Stimulated activated effector memory CD8-positive, alpha-beta T cell treated with anti-CD3 and anti-CD28 coated beads, Interleukin-12 subunit alpha, Interleukin-12 subunit beta, amount 100 ng/mL, for 72 hours (primary cell): Measurements from ENCODE around the gene MTF2.
A peak's percentile ranks its signal among the peaks of the same experiment; 100 is the strongest.
"Not testable (repeated sequence)": the region's sequence is repeated elsewhere in the genome, so short reads cannot be mapped to it uniquely, and the experiment has no call there.

Source experiments
- ATAC-seq: fragments of 150-1000 bp; cut with Tn5 transposase; 2 replicates; pipeline ENCODE4 v1.10.0; 2021
- DNase-seq, 2 donors: peaks; one replicate each; pipeline ENCODE4 v3.0.0; 2021 to 2022; ENCODE audit warnings: low spot score in 2 of 2
- H3K27ac Mint-ChIP-seq: one replicate; pipeline ENCODE4 v1.8.0; 2022; ENCODE audit warnings: mild to moderate bottlenecking, mixed read lengths
- H3K36me3 Mint-ChIP-seq: one replicate; pipeline ENCODE4 v1.8.0; 2022; ENCODE audit warnings: mild to moderate bottlenecking, mixed read lengths
- H3K4me1 Mint-ChIP-seq: one replicate; pipeline ENCODE4 v1.8.0; 2022; ENCODE audit warnings: mixed read lengths
- H3K4me3 Mint-ChIP-seq: one replicate; pipeline ENCODE4 v1.8.0; 2022; ENCODE audit warnings: mild to moderate bottlenecking, mixed read lengths
- H3K9me3 Mint-ChIP-seq: one replicate; pipeline ENCODE4 v1.8.0; 2022; ENCODE audit warnings: mixed read lengths

The MTF2 gene

GRCh38 chr1:93150729-93151128 lies 71.6 kb downstream of the MTF2 start:
- ATAC-seq (no peak), DNase-seq (no peak)
- H3K9me3 Mint-ChIP-seq: no peaks in the 10 kb centered on the region
- peaks cover 94% of the 10 kb centered on the region for H3K36me3 Mint-ChIP-seq
- H3K4me3 Mint-ChIP-seq: no peak overlapping the region
- peak overlapping the region; percentile 21 for H3K27ac Mint-ChIP-seq
- H3K4me1 Mint-ChIP-seq: no peaks in the 10 kb centered on the region

- Mint-ChIP-seq H3K4me3 (no peak overlapping the region), H3K27ac (peak overlapping the region; percentile 13), H3K9me3 (no peaks in the 10 kb centered on the region), H3K36me3 (peaks cover 100% of the 10 kb centered on the region), H3K4me1 (peaks cover 5% of the 10 kb centered on the region)
- ATAC-seq: no peak
- DNase-seq: no peak
Measured at GRCh38 chr1:93151474-93151873, 72.4 kb downstream of the MTF2 start.

GRCh38 chr1:93152835-93153234 lies 73.8 kb downstream of the MTF2 start:
- peaks cover 6% of the 10 kb centered on the region for H3K4me1 Mint-ChIP-seq
- ATAC-seq: peak; percentile 74
- no peak overlapping the region for H3K4me3 Mint-ChIP-seq
- H3K36me3 Mint-ChIP-seq: peaks cover 99% of the 10 kb centered on the region
- H3K27ac Mint-ChIP-seq: peak overlapping the region; percentile 32
- no peak for DNase-seq
- H3K9me3 Mint-ChIP-seq: no peaks in the 10 kb centered on the region

GRCh38 chr1:93154898-93155297 lies 75.8 kb downstream of the MTF2 start:
- DNase-seq (no peak), ATAC-seq (no peak)
- H3K36me3 Mint-ChIP-seq: peaks cover 99% of the 10 kb centered on the region
- H3K4me1 Mint-ChIP-seq: peaks cover 6% of the 10 kb centered on the region
- peak overlapping the region; percentile 77 for H3K27ac Mint-ChIP-seq
- H3K4me3 Mint-ChIP-seq: no peak overlapping the region
- H3K9me3 Mint-ChIP-seq: no peaks in the 10 kb centered on the region

GRCh38 chr1:93155335-93155734 lies 76.3 kb downstream of the MTF2 start:
- no peaks in the 10 kb centered on the region for H3K9me3 Mint-ChIP-seq
- no peak overlapping the region for H3K4me3 Mint-ChIP-seq
- ATAC-seq: peak; percentile 89
- peaks cover 97% of the 10 kb centered on the region for H3K36me3 Mint-ChIP-seq
- DNase-seq: no peak
- H3K27ac Mint-ChIP-seq: peak overlapping the region; percentile 77
- H3K4me1 Mint-ChIP-seq: peaks cover 6% of the 10 kb centered on the region

GRCh38 chr1:93159337-93159736 lies 80.3 kb downstream of the MTF2 start:
- ATAC-seq (no peak), DNase-seq (no peak)
- Mint-ChIP-seq H3K4me3 (no peak overlapping the region), H3K27ac (peak overlapping the region; percentile 35), H3K36me3 (peaks cover 84% of the 10 kb centered on the region), H3K9me3 (no peaks in the 10 kb centered on the region), H3K4me1 (peaks cover 25% of the 10 kb centered on the region)

GRCh38 chr1:93163314-93163713 lies 84.2 kb downstream of the MTF2 start:
- H3K9me3 Mint-ChIP-seq, H3K27ac Mint-ChIP-seq, DNase-seq, ATAC-seq, H3K4me3 Mint-ChIP-seq: not testable (repeated sequence)
- Mint-ChIP-seq H3K4me1 (peaks cover 34% of the 10 kb centered on the region), H3K36me3 (peaks cover 51% of the 10 kb centered on the region)

- no peak for ATAC-seq
- DNase-seq: no peak
- H3K27ac Mint-ChIP-seq: peak overlapping the region; percentile 7
- peaks cover 2% of the 10 kb centered on the region for H3K9me3 Mint-ChIP-seq
- H3K36me3 Mint-ChIP-seq: peaks cover 43% of the 10 kb centered on the region
- no peak overlapping the region for H3K4me3 Mint-ChIP-seq
- peaks cover 46% of the 10 kb centered on the region for H3K4me1 Mint-ChIP-seq
Measured at GRCh38 chr1:93164816-93165215, 85.7 kb downstream of the MTF2 start.

- not testable (repeated sequence) for H3K4me3 Mint-ChIP-seq, DNase-seq, ATAC-seq, H3K9me3 Mint-ChIP-seq
- Mint-ChIP-seq H3K4me1 (peaks cover 48% of the 10 kb centered on the region), H3K27ac (peak overlapping the region; percentile 3), H3K36me3 (peaks cover 42% of the 10 kb centered on the region)
Measured at GRCh38 chr1:93165895-93166294, 86.8 kb downstream of the MTF2 start.

- DNase-seq: no peak
Measured at GRCh38 chr1:93167006-93167405, 87.9 kb downstream of the MTF2 start.

GRCh38 chr1:93170141-93170678 lies 91.1 kb downstream of the MTF2 start:
- not testable (repeated sequence) for H3K9me3 Mint-ChIP-seq, DNase-seq, ATAC-seq, H3K27ac Mint-ChIP-seq
- peaks cover 57% of the 10 kb centered on the region for H3K4me1 Mint-ChIP-seq
- peaks cover 36% of the 10 kb centered on the region for H3K36me3 Mint-ChIP-seq
- peak overlapping the region; percentile 79 for H3K4me3 Mint-ChIP-seq

More at GRCh38 chr1:93167006-93167405, 87.9 kb downstream of the MTF2 start:
- H3K27ac Mint-ChIP-seq: no peak overlapping the region
- H3K4me3 Mint-ChIP-seq: no peak overlapping the region
- peaks cover 2% of the 10 kb centered on the region for H3K9me3 Mint-ChIP-seq
- no peak for ATAC-seq
- peaks cover 48% of the 10 kb centered on the region for H3K4me1 Mint-ChIP-seq
- peaks cover 39% of the 10 kb centered on the region for H3K36me3 Mint-ChIP-seq

- peak; percentile 49 for ATAC-seq
- H3K4me1 Mint-ChIP-seq: peaks cover 60% of the 10 kb centered on the region
- peaks cover 47% of the 10 kb centered on the region for H3K36me3 Mint-ChIP-seq
- DNase-seq: no peak
- peak overlapping the region; percentile 79 for H3K4me3 Mint-ChIP-seq
- H3K9me3 Mint-ChIP-seq: peaks cover under 1% of the 10 kb centered on the region
- H3K27ac Mint-ChIP-seq: peak overlapping the region; percentile 94
Measured at GRCh38 chr1:93171549-93172034, 92.5 kb downstream of the MTF2 start.

GRCh38 chr1:93172778-93173177 lies 93.7 kb downstream of the MTF2 start:
- DNase-seq (no peak), ATAC-seq (no peak)
- Mint-ChIP-seq H3K36me3 (peaks cover 56% of the 10 kb centered on the region), H3K9me3 (no peaks in the 10 kb centered on the region), H3K4me3 (peak overlapping the region; percentile 79), H3K27ac (no peak overlapping the region), H3K4me1 (peaks cover 65% of the 10 kb centered on the region)

- H3K36me3 Mint-ChIP-seq: peaks cover 68% of the 10 kb centered on the region
- H3K27ac Mint-ChIP-seq, DNase-seq, H3K4me3 Mint-ChIP-seq, H3K9me3 Mint-ChIP-seq, ATAC-seq: not testable (repeated sequence)
- peaks cover 61% of the 10 kb centered on the region for H3K4me1 Mint-ChIP-seq
Measured at GRCh38 chr1:93174638-93175037, 95.6 kb downstream of the MTF2 start.

GRCh38 chr1:93177991-93178390 lies 98.9 kb downstream of the MTF2 start:
- DNase-seq (no peak), ATAC-seq (no peak)
- Mint-ChIP-seq H3K36me3 (peaks cover 81% of the 10 kb centered on the region), H3K9me3 (no peaks in the 10 kb centered on the region), H3K4me1 (peaks cover 51% of the 10 kb centered on the region), H3K27ac (no peak overlapping the region), H3K4me3 (peak overlapping the region; percentile 89)

- Mint-ChIP-seq H3K27ac (peak overlapping the region; percentile 94), H3K4me3 (peak overlapping the region; percentile 89), H3K9me3 (no peaks in the 10 kb centered on the region), H3K36me3 (peaks cover 85% of the 10 kb centered on the region), H3K4me1 (peaks cover 49% of the 10 kb centered on the region)
- no peak for ATAC-seq
- DNase-seq: no peak
Measured at GRCh38 chr1:93178418-93178817, 99.3 kb downstream of the MTF2 start.
